Caco-2 (cell line): ENCODE measurements around the gene USP24. TPM values are rescaled to one million over a fixed set of nuclear protein-coding genes. Genes with fewer than 3 reads are reported as not detected.
"Not testable (repeated sequence)": the region's sequence is repeated elsewhere in the genome, so short reads cannot be mapped to it uniquely, and the experiment has no call there.

Source experiments
- BruUV-seq: library from RNA; stranded (reverse); fragments of 400-500 nt; replicated peaks from 2 replicates; lab custom pipeline; 2021; lab: Mats Ljungman, UMichigan
- CTCF ChIA-PET: fragments of 300-600 bp; sonication (Branson Sonifier 250); formaldehyde crosslinking; loops from one replicate; lab custom pipeline; 2022; ENCODE audit warnings: antibody characterized with exemption; lab: Charles Lee
- POLR2A ChIA-PET: fragments of 300-600 bp; sonication (Branson Sonifier 250); formaldehyde crosslinking; loops from one replicate; lab custom pipeline; 2022; ENCODE audit warnings: antibody characterized with exemption; lab: Charles Lee
- DNase-seq, 2 experiments: peaks; one replicate each; pipeline versions ENCODE4 v3.0.0 to v3.0.0-alpha.2; 2020 to 2022
- H3K27me3 ChIP-seq: replicated peaks from 2 replicates; pipeline ENCODE4 v1.6.0; 2011; ENCODE audit warnings: low read length; ENCODE audit not compliant: control insufficient read depth, insufficient read depth
- H3K36me3 ChIP-seq: 2 replicates; pipeline ENCODE4 v1.5.1; 2011; ENCODE audit warnings: low read length; ENCODE audit not compliant: control insufficient read depth, insufficient read depth
- H3K4me1 ChIP-seq: fragments of 250-450 bp; sonication (Bioruptor Pico); 2 replicates; pipeline ENCODE4 v1.5.1; 2020; ENCODE audit warnings: mild to moderate bottlenecking
- H3K4me3 ChIP-seq: 2 replicates; pipeline ENCODE4 v1.5.1; 2011; ENCODE audit warnings: low read depth, mild to moderate bottlenecking, control low read depth, low read length
- H3K9me3 ChIP-seq: fragments of 250-450 bp; sonication (Bioruptor Pico); 2 replicates; pipeline ENCODE4 v1.5.1; 2020; ENCODE audit warnings: mild to moderate bottlenecking, moderate library complexity
- H3K27ac Mint-ChIP-seq: one replicate; pipeline ENCODE4 v1.8.0; 2022; ENCODE audit warnings: mixed read lengths; ENCODE audit not compliant: unreplicated experiment
- H3K27me3 Mint-ChIP-seq: one replicate; pipeline ENCODE4 v1.8.0; 2022; ENCODE audit warnings: mixed read lengths; ENCODE audit not compliant: insufficient read depth, unreplicated experiment
- H3K36me3 Mint-ChIP-seq: one replicate; pipeline ENCODE4 v1.8.0; 2022; ENCODE audit warnings: mild to moderate bottlenecking, mixed read lengths; ENCODE audit not compliant: insufficient read depth, unreplicated experiment
- H3K4me1 Mint-ChIP-seq: one replicate; pipeline ENCODE4 v1.8.0; 2022; ENCODE audit warnings: low read depth, mixed read lengths; ENCODE audit not compliant: unreplicated experiment
- H3K4me3 Mint-ChIP-seq: one replicate; pipeline ENCODE4 v1.8.0; 2022; ENCODE audit warnings: mild to moderate bottlenecking, moderate library complexity, mixed read lengths; ENCODE audit not compliant: unreplicated experiment
- H3K9me3 Mint-ChIP-seq: one replicate; pipeline ENCODE4 v1.8.0; 2022; ENCODE audit warnings: mixed read lengths; ENCODE audit not compliant: unreplicated experiment
- CTCF ChIP-seq, 2 experiments: fragments of 200-600 bp in 1 of 2; IDR thresholded peaks; 1 replicate in 1 of 2; 2 replicates in 1 of 2; pipeline versions ENCODE4 v1.5.1 to v1.8.0; 2011 to 2022; ENCODE audit warnings: antibody characterized with exemption in 1 of 2, control low read depth in 1 of 2, inconsistent platforms in 1 of 2, low read depth in 1 of 2, low read length in 1 of 2, mild to moderate bottlenecking in 1 of 2, moderate library complexity in 1 of 2; ENCODE audit not compliant: insufficient read depth in 1 of 2, severe bottlenecking in 1 of 2, unreplicated experiment in 1 of 2
- intact Hi-C: fragments of 100-400 bp; cut with micrococcal nuclease; formaldehyde crosslinking; loops from one replicate; pipeline ENCODE4 v1.10.0; 2022; ENCODE audit not compliant: unreplicated experiment
- total RNA-seq: library from RNA; stranded (reverse); gene quantifications from 2 replicates; pipeline ENCODE4 v1.2.3, GENCODE V29; 2022

The USP24 gene
- total RNA-seq, 1 experiment from 2014 or later: 34.7 TPM

DNA sequence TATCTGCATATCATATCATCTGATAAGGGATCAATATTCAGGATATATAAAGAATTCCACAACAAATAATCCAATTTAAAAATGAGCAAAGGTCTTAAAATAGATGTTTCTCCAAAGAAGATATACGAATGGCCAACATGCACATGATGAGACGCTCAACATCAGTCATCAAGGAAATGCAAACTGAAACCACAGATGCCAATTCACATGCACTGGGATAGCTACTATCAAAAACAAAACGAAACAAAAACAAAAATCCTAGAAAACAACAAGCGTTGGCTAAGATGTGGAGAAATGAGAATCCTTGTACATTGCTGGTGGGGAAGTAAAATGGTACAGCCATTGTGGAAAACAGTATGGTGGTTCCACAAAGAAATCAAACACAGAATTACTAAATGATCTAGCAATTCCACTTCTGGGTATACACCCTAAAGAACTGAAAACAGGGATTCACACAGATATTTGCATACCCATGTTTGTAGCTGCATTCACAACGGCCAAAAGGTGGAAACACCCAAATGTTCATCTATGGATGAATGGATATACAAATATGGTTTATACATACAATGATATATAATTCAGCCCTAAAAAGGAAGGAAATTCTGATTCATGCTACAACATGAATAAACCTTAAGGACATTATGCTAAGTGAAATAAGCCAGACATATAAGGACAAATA, 96.4 kb downstream of the USP24 start:
- POLR2A ChIA-PET: no interaction called here
- intact Hi-C loops: no loop called here
- no TSS peak for BruUV-seq
- no peak for TF ChIP-seq CTCF (IDR thresholded peaks at IDR 0.05; ENCODE audit: insufficient read depth in 1 of 2, low read depth in 1 of 2, low read length in 1 of 2, severe bottlenecking in 1 of 2, unreplicated experiment in 1 of 2)
- no peaks in the 10 kb centered on the region for H3K27me3 Mint-ChIP-seq
- Histone ChIP-seq H3K27me3 (no peaks in the 10 kb centered on the region), H3K4me1 (no peaks in the 10 kb centered on the region), H3K4me3 (no peak overlapping the region), H3K9me3 (no peaks in the 10 kb centered on the region), H3K36me3 (no peaks in the 10 kb centered on the region)
- CTCF ChIA-PET: no interaction called here
- no peak overlapping the region for H3K27ac Mint-ChIP-seq
- H3K36me3 Mint-ChIP-seq: peaks cover 72% of the 10 kb centered on the region
- H3K4me1 Mint-ChIP-seq: no peaks in the 10 kb centered on the region
- no peak overlapping the region for H3K4me3 Mint-ChIP-seq
- no peaks in the 10 kb centered on the region for H3K9me3 Mint-ChIP-seq
- no peak for DNase-seq

GRCh38 chr1:55117941-55118340, 97.2 kb downstream of the USP24 start:
- no peaks in the 10 kb centered on the region for H3K27me3 ChIP-seq
- H3K9me3 ChIP-seq: no peaks in the 10 kb centered on the region
- Mint-ChIP-seq H3K9me3 (no peaks in the 10 kb centered on the region), H3K27ac (no peak overlapping the region), H3K4me3 (no peak overlapping the region), H3K27me3 (no peaks in the 10 kb centered on the region), H3K4me1 (no peaks in the 10 kb centered on the region), H3K36me3 (peaks cover 80% of the 10 kb centered on the region)
- intact Hi-C loops: no loop called here
- no TSS peak for BruUV-seq
- H3K36me3 ChIP-seq: no peaks in the 10 kb centered on the region
- ChIA-PET CTCF (no interaction called here), POLR2A (no interaction called here)
- no peak overlapping the region for H3K4me3 ChIP-seq
- no peak for TF ChIP-seq CTCF (IDR thresholded peaks at IDR 0.05; ENCODE audit: insufficient read depth in 1 of 2, low read depth in 1 of 2, low read length in 1 of 2, severe bottlenecking in 1 of 2, unreplicated experiment in 1 of 2)
- no peaks in the 10 kb centered on the region for H3K4me1 ChIP-seq
- DNase-seq: no peak

DNA sequence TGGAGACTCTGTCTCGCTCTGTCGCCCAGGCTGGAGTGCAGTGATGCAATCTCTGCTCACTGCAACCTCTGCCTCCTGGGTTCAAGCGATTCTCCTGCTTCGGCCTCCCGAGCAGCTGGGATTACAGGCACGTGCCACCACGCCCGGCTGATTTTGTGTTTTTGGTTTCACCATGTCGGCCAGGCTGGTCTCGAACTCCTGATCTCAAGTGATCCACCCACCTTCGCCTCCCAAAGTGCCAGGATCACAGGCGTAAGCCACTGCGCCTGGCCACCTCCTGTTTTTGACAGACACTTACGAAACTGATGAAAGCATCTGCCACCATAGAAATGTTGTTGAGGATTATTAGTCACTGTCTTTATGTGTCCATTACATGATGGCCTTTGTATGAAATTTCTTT, 106.2 kb downstream of the USP24 start:
- BruUV-seq, H3K27me3 ChIP-seq, H3K9me3 ChIP-seq, H3K27ac Mint-ChIP-seq, POLR2A ChIA-PET, H3K4me1 Mint-ChIP-seq, intact Hi-C loops, H3K4me3 ChIP-seq, DNase-seq, CTCF ChIA-PET, H3K4me3 Mint-ChIP-seq, H3K4me1 ChIP-seq, H3K27me3 Mint-ChIP-seq, H3K9me3 Mint-ChIP-seq, H3K36me3 ChIP-seq: not testable (repeated sequence)
- H3K36me3 Mint-ChIP-seq: peaks cover 58% of the 10 kb centered on the region
